ENCODE measurements around the gene NPR3.

DNA sequence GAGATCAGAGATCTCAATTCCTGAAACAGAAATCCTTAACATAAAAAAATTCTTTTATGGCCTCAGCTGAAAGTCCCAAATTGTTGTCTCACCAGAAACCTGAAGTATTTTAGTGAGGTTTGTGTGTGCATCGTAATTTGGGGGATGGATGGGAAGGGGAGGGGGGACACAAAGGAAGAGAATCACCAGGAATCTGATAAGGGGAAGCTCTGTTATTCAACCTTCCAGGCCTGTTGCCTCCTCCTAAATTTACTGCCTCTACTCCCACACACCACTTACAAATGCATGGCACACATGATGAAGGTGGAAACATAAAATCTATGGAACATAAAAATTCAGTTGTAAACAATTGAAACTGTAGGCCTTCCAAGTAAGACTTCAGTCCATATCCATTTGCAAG, 97.7 kb downstream of the NPR3 start:
- no peak for TF ChIP-seq POLR2A (IDR thresholded peaks at IDR 0.05; ENCODE audit: low read depth, low read length)
- TF ChIP-seq TAF1 (IDR thresholded peaks at IDR 0.05; ENCODE audit: borderline replicate concordance, low read depth, low read length), result no peak
- TF ChIP-seq POLR2AphosphoS5 (IDR thresholded peaks at IDR 0.05; ENCODE audit: low read depth, low read length), result no peak

All from GM12892 (cell line).